Vagina (tissue), 2 donors: ENCODE measurements around the gene HUS1. TPM values are rescaled to one million over a fixed set of nuclear protein-coding genes. Genes with fewer than 3 reads are reported as not detected.
A peak's percentile ranks its signal among the peaks of the same experiment; 100 is the strongest.
"Not testable (repeated sequence)": the region's sequence is repeated elsewhere in the genome, so short reads cannot be mapped to it uniquely, and the experiment has no call there.

ENCODE experiments used
- DNase-seq, 2 donors: peaks; one replicate each; pipeline ENCODE4 v3.0.0-alpha.2; 2017; ENCODE audit errors: extremely low spot score in 2 of 2
- H3K27ac ChIP-seq: fragments of 200-600 bp; sonication (generic); one replicate; pipeline ENCODE4 v1.5.1; 2019
- H3K27me3 ChIP-seq: fragments of 200-600 bp; sonication (generic); one replicate; pipeline ENCODE4 v1.5.1; 2019
- H3K36me3 ChIP-seq, 2 donors: fragments of 200-600 bp; sonication (generic); one replicate each; pipeline ENCODE4 v1.5.1; 2017 to 2019
- H3K4me1 ChIP-seq: fragments of 200-600 bp; sonication (generic); one replicate; pipeline ENCODE4 v1.5.1; 2019
- H3K4me3 ChIP-seq, 2 donors: fragments of 200-600 bp; sonication (generic); 1 replicate in 1 of 2; 2 replicates in 1 of 2; pipeline ENCODE4 v1.5.1; 2016 to 2019
- H3K9me3 ChIP-seq: fragments of 200-600 bp; sonication (generic); one replicate; pipeline ENCODE4 v1.5.1; 2019
- CTCF ChIP-seq, 3 experiments: fragments of 450-650 bp in 2 of 3; fragments of 200-600 bp in 1 of 3; sonication (generic) in 1 of 3; IDR thresholded peaks; one replicate each; pipeline ENCODE4 v1.5.1; 2017 to 2019; ENCODE audit warnings: antibody characterized with exemption in 3 of 3, mild to moderate bottlenecking in 2 of 3, moderate library complexity in 2 of 3
- POLR2A ChIP-seq, 2 donors: fragments of 450-650 bp; IDR thresholded peaks; one replicate each; pipeline ENCODE4 v1.6.1; 2017; ENCODE audit warnings: antibody characterized with exemption in 2 of 2, mild to moderate bottlenecking in 2 of 2, moderate library complexity in 2 of 2
- POLR2AphosphoS5 ChIP-seq, 2 donors: sonication (generic); formaldehyde crosslinking; IDR thresholded peaks; one replicate each; pipeline ENCODE4 v1.9.0; 2017; ENCODE audit warnings: antibody characterized with exemption in 2 of 2, mild to moderate bottlenecking in 2 of 2, low read depth in 1 of 2; ENCODE audit not compliant: insufficient read depth in 1 of 2
- intact Hi-C: fragments of 100-400 bp; cut with DNase I; formaldehyde crosslinking; loops from one replicate; pipeline ENCODE4 v1.15.1; 2023
- total RNA-seq: library from RNA; depleted of rRNA; stranded (reverse); fragments of >200 nt; gene quantifications from one replicate; pipeline ENCODE4 v1.2.3, GENCODE V29; 2016

Gene HUS1
- total RNA-seq, 1 donor from 2014 or later = 28.5 TPM

- no peaks in the 10 kb centered on the region for H3K9me3 ChIP-seq
- H3K4me3 ChIP-seq = no peak overlapping the region
- TF ChIP-seq CTCF (IDR thresholded peaks at IDR 0.05) = no peak
- TF ChIP-seq POLR2A (IDR thresholded peaks at IDR 0.05) = no peak
- TF ChIP-seq POLR2AphosphoS5 (IDR thresholded peaks at IDR 0.05; ENCODE audit: insufficient read depth in 1 of 2, low read depth in 1 of 2) = no peak
- no peaks in the 10 kb centered on the region for H3K27me3 ChIP-seq
- DNase-seq = peak in 1 of 2 donors; percentile 90
- no peaks in the 10 kb centered on the region for H3K4me1 ChIP-seq
- intact Hi-C loops = no loop called here
- no peak overlapping the region for H3K27ac ChIP-seq
- H3K36me3 ChIP-seq = no peaks in the 10 kb centered on the region
Observed at GRCh38 chr7:47931005-47932004, 48.1 kb downstream of the HUS1 start.

GRCh38 chr7:47924266-47924665 lies 55.1 kb downstream of the HUS1 start:
- no peaks in the 10 kb centered on the region for H3K27me3 ChIP-seq
- H3K4me1 ChIP-seq = no peaks in the 10 kb centered on the region
- no peaks in the 10 kb centered on the region for H3K9me3 ChIP-seq
- H3K4me3 ChIP-seq = no peak overlapping the region
- DNase-seq = no peak
- TF ChIP-seq POLR2AphosphoS5 (IDR thresholded peaks at IDR 0.05; ENCODE audit: insufficient read depth in 1 of 2, low read depth in 1 of 2) (no peak), POLR2A (IDR thresholded peaks at IDR 0.05) (no peak), CTCF (IDR thresholded peaks at IDR 0.05) (no peak)
- no peak overlapping the region for H3K27ac ChIP-seq
- intact Hi-C loops = no loop called here
- H3K36me3 ChIP-seq = no peaks in the 10 kb centered on the region

- H3K36me3 ChIP-seq, DNase-seq, intact Hi-C loops, H3K4me1 ChIP-seq, H3K27me3 ChIP-seq, H3K27ac ChIP-seq, H3K9me3 ChIP-seq, H3K4me3 ChIP-seq: not testable (repeated sequence)
Observed at GRCh38 chr7:47923081-47923875, 56.1 kb downstream of the HUS1 start.

GRCh38 chr7:47916514-47916913 lies 62.9 kb downstream of the HUS1 start:
- DNase-seq, H3K4me1 ChIP-seq, H3K9me3 ChIP-seq, H3K4me3 ChIP-seq, H3K27me3 ChIP-seq, H3K36me3 ChIP-seq, H3K27ac ChIP-seq, intact Hi-C loops: not testable (repeated sequence)

GRCh38 chr7:47915616-47915976 lies 63.8 kb downstream of the HUS1 start:
- no peaks in the 10 kb centered on the region for H3K9me3 ChIP-seq
- H3K4me1 ChIP-seq = no peaks in the 10 kb centered on the region
- H3K36me3 ChIP-seq = no peaks in the 10 kb centered on the region
- no peak overlapping the region for H3K27ac ChIP-seq
- DNase-seq = no peak
- TF ChIP-seq POLR2A (IDR thresholded peaks at IDR 0.05) (no peak), POLR2AphosphoS5 (IDR thresholded peaks at IDR 0.05; ENCODE audit: insufficient read depth in 1 of 2, low read depth in 1 of 2) (no peak), CTCF (IDR thresholded peaks at IDR 0.05) (no peak)
- H3K27me3 ChIP-seq = no peaks in the 10 kb centered on the region
- intact Hi-C loops = no loop called here
- H3K4me3 ChIP-seq = no peak overlapping the region
